CD4-positive, alpha-beta T cell (primary cell): ENCODE measurements around the gene HJURP. TPM values are rescaled to one million over a fixed set of nuclear protein-coding genes. Genes with fewer than 3 reads are reported as not detected.
A peak's percentile ranks its signal among the peaks of the same experiment; 100 is the strongest.

Experiments
- ATAC-seq: fragments of 200-7000 bp; cut with Tn5 transposase; one replicate; pipeline ENCODE4 v1.10.0; 2022; ENCODE audit warnings: mild to moderate bottlenecking; ENCODE audit not compliant: poor library complexity
- CTCF ChIA-PET: fragments of 350-600 bp; sonication (Branson Sonifier 250); formaldehyde crosslinking; loops from one replicate; lab custom pipeline; 2021; ENCODE audit warnings: antibody characterized with exemption, inconsistent platforms; lab: Charles Lee
- POLR2A ChIA-PET: fragments of 350-600 bp; sonication (Branson Sonifier 250); formaldehyde crosslinking; loops from one replicate; lab custom pipeline; 2021; ENCODE audit warnings: antibody characterized with exemption, inconsistent platforms; lab: Charles Lee
- DNase-seq, 14 experiments: peaks; one replicate each; pipeline ENCODE4 v3.0.0-alpha.2; 2013 to 2020; ENCODE audit warnings: mixed read lengths in 2 of 14
- H3K27ac ChIP-seq, 2 donors: one replicate each; pipeline versions ENCODE4 v1.5.1 to v1.7.0; 2013; ENCODE audit warnings: low read length in 2 of 2, low read depth in 1 of 2, mild to moderate bottlenecking in 1 of 2
- H3K27me3 ChIP-seq, 2 experiments: 1 replicate in 1 of 2; 2 replicates in 1 of 2; pipeline versions ENCODE4 v1.6.1 to v1.7.0; 2013; ENCODE audit warnings: low read length in 2 of 2, control low read depth in 1 of 2, mild to moderate bottlenecking in 1 of 2, moderate library complexity in 1 of 2; ENCODE audit not compliant: insufficient read depth in 2 of 2, control insufficient read depth in 1 of 2
- H3K36me3 ChIP-seq: one replicate; pipeline ENCODE4 v1.6.1; 2013; ENCODE audit warnings: low read length, control low read depth; ENCODE audit not compliant: insufficient read depth
- H3K4me1 ChIP-seq: one replicate; pipeline ENCODE4 v1.6.1; 2013; ENCODE audit warnings: low read length, control low read depth; ENCODE audit not compliant: insufficient read depth
- H3K4me3 ChIP-seq: one replicate; pipeline ENCODE4 v1.5.1; 2013; ENCODE audit warnings: mild to moderate bottlenecking, low read length, moderate library complexity
- H3K9me3 ChIP-seq, 2 experiments: 1 replicate in 1 of 2; 2 replicates in 1 of 2; pipeline versions ENCODE4 v1.6.1 to v1.7.0; 2013; ENCODE audit warnings: low read length in 2 of 2, mild to moderate bottlenecking in 2 of 2, control low read depth in 1 of 2, moderate library complexity in 1 of 2; ENCODE audit not compliant: control insufficient read depth in 1 of 2, insufficient read depth in 1 of 2
- H3K27ac Mint-ChIP-seq: one replicate; pipeline ENCODE4 v1.8.0; 2020; ENCODE audit warnings: mixed read lengths
- H3K27me3 Mint-ChIP-seq: one replicate; pipeline ENCODE4 v1.8.0; 2021; ENCODE audit warnings: mixed read lengths
- H3K36me3 Mint-ChIP-seq: one replicate; pipeline ENCODE4 v1.8.0; 2021; ENCODE audit warnings: low read depth, mixed read lengths
- H3K4me1 Mint-ChIP-seq: one replicate; pipeline ENCODE4 v1.8.0; 2021; ENCODE audit warnings: low read depth, mixed read lengths
- H3K4me3 Mint-ChIP-seq: one replicate; pipeline ENCODE4 v1.8.0; 2020; ENCODE audit warnings: mild to moderate bottlenecking, mixed read lengths
- H3K9me3 Mint-ChIP-seq: one replicate; pipeline ENCODE4 v1.8.0; 2020; ENCODE audit warnings: mixed read lengths
- CTCF ChIP-seq: fragments of 200-600 bp; IDR thresholded peaks from one replicate; pipeline ENCODE4 v1.8.0; 2022; ENCODE audit warnings: antibody characterized with exemption, mild to moderate bottlenecking
- intact Hi-C, 2 experiments: fragments of 100-400 bp; cut with DNase I in 1 of 2; cut with micrococcal nuclease in 1 of 2; formaldehyde crosslinking; loops; one replicate each; pipeline versions ENCODE4 v1.15.1 to v1.9.0; 2023 to 2025; cut with DNase I, micrococcal nuclease
- total RNA-seq, 174 experiments: library from RNA in 2 of 174; stranded (reverse) in 2 of 174; gene quantifications; one replicate each; pipeline ENCODE4 v1.2.3 and lab custom pipeline; 2021 to 2026

Gene HJURP
- total RNA-seq, 2 experiments from 2014 or later = 0.22 to 0.25 TPM

DNA sequence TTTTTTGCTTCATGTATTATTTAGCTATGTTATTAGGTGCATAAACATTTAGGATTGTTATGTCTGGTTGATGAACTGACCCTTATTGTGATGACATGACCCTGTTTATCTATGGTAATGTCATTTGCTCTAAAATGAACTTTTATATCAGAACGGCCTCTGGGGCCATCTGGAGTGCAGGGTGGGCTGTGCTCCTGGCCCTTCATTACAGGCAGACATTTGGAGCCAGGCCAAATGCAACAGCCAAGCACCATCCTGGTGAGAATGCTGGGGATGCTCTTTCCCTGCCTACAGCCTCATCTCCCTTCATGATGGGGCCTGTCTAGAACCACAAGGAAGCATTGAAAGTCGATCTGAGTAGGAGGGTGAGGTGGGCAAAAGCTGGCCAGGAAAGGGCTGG lies 38.0 kb downstream of the HJURP start:
- ATAC-seq = no peak
- TF ChIP-seq CTCF = no peak
- ChIA-PET CTCF (no interaction called here), POLR2A (no interaction called here)
- Mint-ChIP-seq H3K36me3 (no peaks in the 10 kb centered on the region), H3K27ac (no peak overlapping the region), H3K4me1 (no peaks in the 10 kb centered on the region), H3K27me3 (peaks cover 7% of the 10 kb centered on the region), H3K4me3 (no peak overlapping the region), H3K9me3 (no peaks in the 10 kb centered on the region)
- peaks cover 0 to 2% of the 10 kb centered on the region in 2 experiments for H3K27me3 ChIP-seq
- intact Hi-C loops = no loop called here
- H3K36me3 ChIP-seq = no peaks in the 10 kb centered on the region
- H3K4me1 ChIP-seq = no peaks in the 10 kb centered on the region
- DNase-seq = peak in 1 of 14 experiments; percentile 2
- H3K9me3 ChIP-seq = peaks cover 0 to 18% of the 10 kb centered on the region in 2 experiments
- H3K27ac ChIP-seq = no peak overlapping the region
- H3K4me3 ChIP-seq = no peak overlapping the region

DNA sequence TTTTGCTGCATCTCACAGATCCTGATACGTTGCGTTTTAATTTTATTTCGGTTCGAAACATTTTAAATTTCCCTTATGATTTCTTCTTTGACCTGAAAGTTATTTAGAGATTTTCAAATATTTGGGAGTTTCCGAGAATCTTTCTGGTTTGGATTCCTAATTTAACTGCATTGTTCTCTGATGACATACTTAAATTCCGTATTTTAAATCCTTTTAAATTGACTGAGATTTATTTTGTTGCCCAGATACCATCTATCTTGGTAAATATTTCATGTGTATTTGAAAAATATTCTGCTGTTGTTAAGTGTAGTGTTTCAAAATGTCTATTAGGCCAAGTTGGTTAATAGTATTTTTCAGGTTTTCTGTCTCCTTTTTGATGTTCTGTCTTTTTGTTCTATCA lies 38.5 kb downstream of the HJURP start:
- TF ChIP-seq CTCF = no peak
- ChIA-PET POLR2A (no interaction called here), CTCF (no interaction called here)
- peaks cover 0 to 18% of the 10 kb centered on the region in 2 experiments for H3K9me3 ChIP-seq
- Mint-ChIP-seq H3K4me3 (no peak overlapping the region), H3K9me3 (no peaks in the 10 kb centered on the region), H3K27ac (no peak overlapping the region), H3K36me3 (no peaks in the 10 kb centered on the region), H3K27me3 (peaks cover 7% of the 10 kb centered on the region), H3K4me1 (no peaks in the 10 kb centered on the region)
- no peaks in the 10 kb centered on the region for H3K4me1 ChIP-seq
- H3K27ac ChIP-seq = no peak overlapping the region
- ATAC-seq = no peak
- no peak overlapping the region for H3K4me3 ChIP-seq
- DNase-seq = no peak
- intact Hi-C loops = no loop called here
- peaks cover 0 to 3% of the 10 kb centered on the region in 2 experiments for H3K27me3 ChIP-seq
- H3K36me3 ChIP-seq = no peaks in the 10 kb centered on the region

DNA sequence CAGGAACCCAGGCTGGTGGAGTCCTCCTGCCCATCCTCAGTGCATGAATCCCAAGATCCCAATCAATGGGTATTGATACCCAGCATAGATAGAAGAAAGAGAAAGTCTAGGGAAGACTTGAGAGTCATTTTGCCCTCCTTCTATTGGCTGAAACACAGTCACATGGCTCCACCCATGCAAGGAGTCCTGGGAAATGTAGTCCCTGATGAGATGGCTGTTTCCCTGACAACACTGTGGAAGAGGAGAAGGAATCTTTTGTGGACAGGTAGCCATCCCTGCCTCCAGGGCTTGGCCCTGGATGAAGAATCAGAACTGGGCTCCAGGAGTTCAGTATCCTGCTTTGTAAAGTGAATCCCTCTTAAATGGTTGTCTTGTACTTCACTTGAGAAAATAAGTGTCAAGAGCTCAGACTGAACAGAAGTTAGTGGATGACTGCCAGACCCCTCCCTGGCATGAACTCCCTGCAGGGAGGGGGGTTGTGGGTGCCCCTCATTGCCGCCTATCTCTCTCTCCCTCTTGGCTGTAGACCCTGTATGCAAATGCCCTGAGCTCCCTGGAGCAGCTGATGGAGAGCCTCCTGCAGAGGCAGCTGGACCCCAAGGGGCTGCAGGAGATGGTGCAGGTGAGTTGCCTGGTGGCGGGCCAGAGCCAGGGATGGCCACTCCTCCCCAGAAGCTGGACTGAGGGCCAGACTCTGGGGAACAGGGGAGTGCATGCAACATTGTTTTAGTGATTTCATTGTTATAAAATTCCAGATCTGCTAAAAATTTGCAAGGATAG lies 40.1 kb downstream of the HJURP start:
- CTCF ChIA-PET = no interaction called here
- no peak for ATAC-seq

More for the DNA sequence above, 40.1 kb downstream of the HJURP start:
- Histone ChIP-seq H3K4me1 (no peaks in the 10 kb centered on the region), H3K4me3 (no peak overlapping the region), H3K9me3 (peaks cover 0 to 18% of the 10 kb centered on the region in 2 experiments), H3K27ac (no peak overlapping the region), H3K27me3 (peaks cover 0 to 8% of the 10 kb centered on the region in 2 experiments), H3K36me3 (no peaks in the 10 kb centered on the region)
- H3K4me1 Mint-ChIP-seq = no peaks in the 10 kb centered on the region
- H3K4me3 Mint-ChIP-seq = no peak overlapping the region
- TF ChIP-seq CTCF = no peak
- intact Hi-C loops = no loop called here
- H3K27me3 Mint-ChIP-seq = peaks cover 14% of the 10 kb centered on the region
- H3K36me3 Mint-ChIP-seq = no peaks in the 10 kb centered on the region
- POLR2A ChIA-PET = no interaction called here
- peak in 1 of 14 experiments; percentile 22 for DNase-seq
- no peaks in the 10 kb centered on the region for H3K9me3 Mint-ChIP-seq
- no peak overlapping the region for H3K27ac Mint-ChIP-seq
